ENCODE data around the gene ELOA. TPM values are rescaled to one million over a fixed set of nuclear protein-coding genes. Genes with fewer than 3 reads are reported as not detected.

The ELOA gene
- total and polyA plus RNA-seq, 2 of the 13 experiments (the other 11 are each of a cell fraction or from before 2014, with no cell fraction given): 14.2 to 28.5 TPM

GRCh38 chr1:23742670-23743286, 493 bp upstream of the ELOA start (continued):
- TF ChIP-seq THAP11 (CRISPR knock-in tag; IDR thresholded peaks at IDR 0.05) (no peak), NFAT5 (CRISPR knock-in tag; IDR thresholded peaks at IDR 0.05) (peak; percentile 41; the same call in 1 of the 2 replicates), IRX3 (CRISPR knock-in tag; IDR thresholded peaks at IDR 0.05; ENCODE audit: borderline replicate concordance, low read depth) (0 out of 2 replicates have a peak, but pooled peaks have one; percentile 6), IKZF4 (CRISPR knock-in tag; IDR thresholded peaks at IDR 0.05; ENCODE audit: borderline replicate concordance, low read depth, not compliant biosample characterization) (no peak), BRF2 (CRISPR knock-in tag; IDR thresholded peaks at IDR 0.05) (peak; percentile 75; the same call in 1 of the 2 replicates), DMAP1 (CRISPR knock-in tag; IDR thresholded peaks at IDR 0.05) (peak; percentile 1; the same call in 1 of the 2 replicates), TFDP2 (CRISPR knock-in tag; IDR thresholded peaks at IDR 0.05) (no peak), ZSCAN22 (CRISPR knock-in tag; IDR thresholded peaks at IDR 0.05) (no peak), ZBTB2 (CRISPR knock-in tag; IDR thresholded peaks at IDR 0.05; ENCODE audit: low read depth) (no peak), TAF1 (CRISPR knock-in tag; IDR thresholded peaks at IDR 0.05) (no peak), FOXJ3 (CRISPR knock-in tag; IDR thresholded peaks at IDR 0.05; ENCODE audit: borderline replicate concordance) (no peak), SNRNP70 (IDR thresholded peaks at IDR 0.05; ENCODE audit: low read depth, low read length) (no peak), ZNF224 (CRISPR knock-in tag; IDR thresholded peaks at IDR 0.05) (no peak), RNF219 (CRISPR knock-in tag; IDR thresholded peaks at IDR 0.05) (no peak), DR1 (CRISPR knock-in tag; IDR thresholded peaks at IDR 0.05) (no peak)
